HCT116 (cell line): Measurements from ENCODE around the gene GSN. TPM values are rescaled to one million over a fixed set of nuclear protein-coding genes. Genes with fewer than 3 reads are reported as not detected.

Source experiments
- ATAC-seq: fragments of 200-7000 bp; cut with Tn5 transposase; 2 replicates; pipeline ENCODE4 v1.9.1; 2020; ENCODE audit warnings: mild to moderate bottlenecking, moderate library complexity
- BruUV-seq: library from RNA; stranded (reverse); fragments of 400-500 nt; replicated peaks from 2 replicates; lab custom pipeline; 2021; lab: Mats Ljungman, UMichigan
- CTCF ChIA-PET: fragments of 300-600 bp; sonication (Branson Sonifier 250); formaldehyde crosslinking; loops from one replicate; lab custom pipeline; 2021; ENCODE audit warnings: antibody characterized with exemption; lab: Charles Lee
- POLR2A ChIA-PET: fragments of 300-600, 350-600 bp; sonication (Branson Sonifier 250); formaldehyde crosslinking; loops from one replicate; lab custom pipeline; 2021; ENCODE audit warnings: antibody characterized with exemption; lab: Charles Lee
- RAD21 ChIA-PET, 2 experiments: fragments of 300-600 bp; sonication (Branson Sonifier 250); formaldehyde crosslinking; loops; one replicate each; lab custom pipeline; 2023; ENCODE audit warnings: low total read pairs in 2 of 2; ENCODE audit not compliant: uncharacterized antibody in 2 of 2, unreplicated experiment in 2 of 2, low non-redundant PET in 1 of 2; lab: Charles Lee
- DNase-seq: peaks from one replicate; pipeline ENCODE4 v3.0.0-alpha.2; 2010; ENCODE audit warnings: low read depth, low spot score
- H2AFZ ChIP-seq: fragments of 200-600 bp; shearing (Covaris generic), sonication (generic); 2 replicates; pipeline ENCODE4 v1.6.1; 2017; ENCODE audit warnings: low read depth, mixed run types, mixed read lengths, antibody characterized with exemption, low read length; ENCODE audit not compliant: poor library complexity, severe bottlenecking
- H3K27ac ChIP-seq: 2 replicates; pipeline ENCODE4 v1.5.1; 2012; ENCODE audit warnings: low read depth, low read length
- H3K27me3 ChIP-seq: fragments of 200-600 bp; sonication (generic); 2 replicates; pipeline ENCODE4 v1.6.1; 2016; ENCODE audit warnings: mixed run types, low read length, mixed read lengths; ENCODE audit not compliant: insufficient read depth
- H3K36me3 ChIP-seq, 2 experiments: fragments of 200-500 bp in 1 of 2; fragments of 200-600 bp in 1 of 2; sonication (Bioruptor generic) in 1 of 2; sonication (generic) in 1 of 2; 2 replicates each; pipeline versions ENCODE4 v1.5.1 to v1.6.1; 2014 to 2016; ENCODE audit warnings: low read length in 2 of 2, inconsistent platforms in 1 of 2, mixed read lengths in 1 of 2, mixed run types in 1 of 2; ENCODE audit not compliant: insufficient read depth in 2 of 2, control insufficient read depth in 1 of 2
- H3K4me1 ChIP-seq, 2 experiments: fragments of 200-600 bp in 1 of 2; sonication (generic) in 1 of 2; 2 replicates each; pipeline versions ENCODE4 v1.5.1 to v1.6.1; 2012 to 2017; ENCODE audit warnings: low read length in 2 of 2, inconsistent platforms in 1 of 2, mild to moderate bottlenecking in 1 of 2, mixed read lengths in 1 of 2, mixed run types in 1 of 2, moderate library complexity in 1 of 2; ENCODE audit not compliant: insufficient read depth in 2 of 2, control insufficient read depth in 1 of 2
- H3K4me2 ChIP-seq: fragments of 200-600 bp; sonication (generic); 2 replicates; pipeline ENCODE4 v1.6.1; 2017; ENCODE audit warnings: mixed run types, low read length, mixed read lengths
- H3K4me3 ChIP-seq, 2 experiments: fragments of 200-600 bp in 1 of 2; sonication (generic) in 1 of 2; replicated peaks in 1 of 2; 2 replicates each; pipeline ENCODE4 v1.5.1; 2011 to 2016; ENCODE audit warnings: low read length in 2 of 2, control low read depth in 1 of 2, low read depth in 1 of 2, mild to moderate bottlenecking in 1 of 2, mixed read lengths in 1 of 2, mixed run types in 1 of 2
- H3K79me2 ChIP-seq: fragments of 200-600 bp; sonication (generic); 2 replicates; pipeline ENCODE4 v1.6.1; 2017; ENCODE audit warnings: mild to moderate bottlenecking, mixed run types, low read length, moderate library complexity, mixed read lengths; ENCODE audit not compliant: insufficient read depth
- H3K9ac ChIP-seq: fragments of 200-600 bp; sonication (generic); 2 replicates; pipeline ENCODE4 v1.6.1; 2016; ENCODE audit warnings: low read length, mixed read lengths
- H3K9me2 ChIP-seq: fragments of 200-600 bp; sonication (generic), shearing (Covaris generic); 2 replicates; pipeline ENCODE4 v1.6.1; 2017; ENCODE audit warnings: mixed run types, mild to moderate bottlenecking, moderate library complexity; ENCODE audit not compliant: insufficient read depth
- H3K9me3 ChIP-seq, 2 experiments: fragments of 200-500 bp in 1 of 2; fragments of 200-600 bp in 1 of 2; sonication (Bioruptor generic) in 1 of 2; sonication (generic) in 1 of 2; 2 replicates each; pipeline ENCODE4 v1.6.1; 2014 to 2017; ENCODE audit warnings: low read length in 2 of 2, mixed read lengths in 2 of 2, inconsistent platforms in 1 of 2, low read depth in 1 of 2, mild to moderate bottlenecking in 1 of 2, mixed run types in 1 of 2, moderate library complexity in 1 of 2; ENCODE audit not compliant: control insufficient read depth in 1 of 2, insufficient read depth in 1 of 2
- H4K20me1 ChIP-seq: fragments of 200-600 bp; sonication (generic), shearing (Covaris generic); 2 replicates; pipeline ENCODE4 v1.6.1; 2017; ENCODE audit warnings: mixed run types, mild to moderate bottlenecking, moderate library complexity; ENCODE audit not compliant: insufficient read depth
- CBX3 ChIP-seq: IDR thresholded peaks from 2 replicates; pipeline ENCODE4 v1.6.1; 2012; ENCODE audit warnings: low read depth
- CEBPB ChIP-seq: IDR thresholded peaks from 2 replicates; pipeline ENCODE4 v1.6.1; 2012; ENCODE audit warnings: low read depth
- EGR1 ChIP-seq: IDR thresholded peaks from 2 replicates; pipeline ENCODE4 v1.6.1; 2012; ENCODE audit warnings: low read depth
- ELF1 ChIP-seq: IDR thresholded peaks from 2 replicates; pipeline ENCODE4 v1.6.1; 2012; ENCODE audit warnings: low read depth, borderline replicate concordance
- EZH2 ChIP-seq: fragments of 200-600 bp; sonication (generic); IDR thresholded peaks from 2 replicates; pipeline ENCODE4 v1.6.1; 2017; ENCODE audit warnings: antibody characterized with exemption, mixed run types
- EZH2phosphoT487 ChIP-seq: fragments of 200-600 bp; IDR thresholded peaks from 2 replicates; pipeline ENCODE4 v1.6.1; 2018; ENCODE audit warnings: antibody characterized with exemption, borderline replicate concordance
- JUND ChIP-seq: IDR thresholded peaks from 2 replicates; pipeline ENCODE4 v1.6.1; 2012
- RAD21 ChIP-seq: IDR thresholded peaks from 2 replicates; pipeline ENCODE4 v1.6.1; 2012; ENCODE audit warnings: low read depth, mild to moderate bottlenecking
- SP1 ChIP-seq: IDR thresholded peaks from 2 replicates; pipeline ENCODE4 v1.6.1; 2012; ENCODE audit warnings: low read depth
- SRF ChIP-seq: IDR thresholded peaks from 2 replicates; pipeline ENCODE4 v1.6.1; 2012; ENCODE audit warnings: low read depth
- ZNF274 ChIP-seq: fragments of 200-500 bp; sonication (Bioruptor generic); IDR thresholded peaks from 2 replicates; pipeline ENCODE4 v1.6.1; 2014; ENCODE audit warnings: mild to moderate bottlenecking, low read depth, low read length, inconsistent platforms
- intact Hi-C: fragments of 100-400 bp; cut with micrococcal nuclease; formaldehyde crosslinking; loops from 2 replicates; pipeline ENCODE4 v1.10.0; 2022
- total RNA-seq: library from RNA; stranded (reverse); gene quantifications from one replicate; pipeline ENCODE4 v1.2.1, GENCODE V29; 2021; ENCODE audit not compliant: unreplicated experiment
- TF ChIP-seq, protein P1 (sequence below): IDR thresholded peaks from 2 replicates; pipeline ENCODE4 v1.6.1; 2012; ENCODE audit warnings: low read depth
- TF ChIP-seq, protein P2 (sequence below): IDR thresholded peaks from 2 replicates; pipeline ENCODE4 v1.6.1; 2012
- TF ChIP-seq, protein P3 (sequence below), 3 experiments: fragments of 200-600 bp in 1 of 3; sonication (generic) in 1 of 3; IDR thresholded peaks in 2 of 3; conservative IDR thresholded peaks in 1 of 3; 2 replicates each; pipeline ENCODE4 v1.5.1; 2012 to 2017; ENCODE audit warnings: low read depth in 2 of 3, low read length in 2 of 3, antibody characterized with exemption in 1 of 3, borderline replicate concordance in 1 of 3, control low read depth in 1 of 3, mild to moderate bottlenecking in 1 of 3, mixed read lengths in 1 of 3, mixed run types in 1 of 3, moderate library complexity in 1 of 3; ENCODE audit not compliant: insufficient read depth in 1 of 3
- TF ChIP-seq, protein P4 (sequence below): IDR thresholded peaks from 2 replicates; pipeline ENCODE4 v1.6.1; 2012

GSN gene
- total RNA-seq, 1 experiment from 2014 or later = 71.3 TPM

DNA sequence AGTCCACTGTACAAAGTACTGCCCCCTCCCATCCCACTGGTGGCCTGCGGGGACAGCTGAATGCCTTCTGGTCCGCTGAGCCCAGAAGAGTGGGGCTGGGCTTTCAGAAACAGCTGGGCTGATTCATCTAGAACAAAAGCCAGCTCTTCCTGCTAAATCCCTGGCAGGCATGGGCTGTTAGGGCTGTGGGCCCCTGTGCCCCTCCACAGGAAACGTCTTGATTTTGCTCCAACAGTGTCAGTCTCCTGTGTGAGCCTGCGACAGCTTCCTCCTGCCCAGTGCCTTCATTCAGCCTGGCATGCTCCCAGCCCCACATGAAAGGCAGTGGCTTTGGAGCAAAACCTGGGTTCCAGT lies 6.9 kb upstream of the GSN start:
- no peak overlapping the region for H3K9ac ChIP-seq
- no peak overlapping the region for H3K4me2 ChIP-seq
- H3K27ac ChIP-seq = no peak overlapping the region
- ATAC-seq (peak; percentile 36; the same call in 1 of the 2 replicates), DNase-seq (no peak)
- no peaks in the 10 kb centered on the region for H3K4me1 ChIP-seq
- H3K4me3 ChIP-seq = no peak overlapping the region
- H3K36me3 ChIP-seq = no peaks in the 10 kb centered on the region
- no peaks in the 10 kb centered on the region for H3K9me2 ChIP-seq
- CTCF ChIA-PET = interaction anchor here (2.0 kb wide), 1 partner anchor 17 kb away, joined by 4 read pairs; no protein-coding TSS in a partner anchor
- intact Hi-C loops = no loop called here
- POLR2A ChIA-PET = no interaction called here
- no peaks in the 10 kb centered on the region for H3K27me3 ChIP-seq
- TF ChIP-seq SRF = no peak
- no peak for TF ChIP-seq SP1
- TF ChIP-seq JUND = no peak
- TF ChIP-seq, protein P1, sequence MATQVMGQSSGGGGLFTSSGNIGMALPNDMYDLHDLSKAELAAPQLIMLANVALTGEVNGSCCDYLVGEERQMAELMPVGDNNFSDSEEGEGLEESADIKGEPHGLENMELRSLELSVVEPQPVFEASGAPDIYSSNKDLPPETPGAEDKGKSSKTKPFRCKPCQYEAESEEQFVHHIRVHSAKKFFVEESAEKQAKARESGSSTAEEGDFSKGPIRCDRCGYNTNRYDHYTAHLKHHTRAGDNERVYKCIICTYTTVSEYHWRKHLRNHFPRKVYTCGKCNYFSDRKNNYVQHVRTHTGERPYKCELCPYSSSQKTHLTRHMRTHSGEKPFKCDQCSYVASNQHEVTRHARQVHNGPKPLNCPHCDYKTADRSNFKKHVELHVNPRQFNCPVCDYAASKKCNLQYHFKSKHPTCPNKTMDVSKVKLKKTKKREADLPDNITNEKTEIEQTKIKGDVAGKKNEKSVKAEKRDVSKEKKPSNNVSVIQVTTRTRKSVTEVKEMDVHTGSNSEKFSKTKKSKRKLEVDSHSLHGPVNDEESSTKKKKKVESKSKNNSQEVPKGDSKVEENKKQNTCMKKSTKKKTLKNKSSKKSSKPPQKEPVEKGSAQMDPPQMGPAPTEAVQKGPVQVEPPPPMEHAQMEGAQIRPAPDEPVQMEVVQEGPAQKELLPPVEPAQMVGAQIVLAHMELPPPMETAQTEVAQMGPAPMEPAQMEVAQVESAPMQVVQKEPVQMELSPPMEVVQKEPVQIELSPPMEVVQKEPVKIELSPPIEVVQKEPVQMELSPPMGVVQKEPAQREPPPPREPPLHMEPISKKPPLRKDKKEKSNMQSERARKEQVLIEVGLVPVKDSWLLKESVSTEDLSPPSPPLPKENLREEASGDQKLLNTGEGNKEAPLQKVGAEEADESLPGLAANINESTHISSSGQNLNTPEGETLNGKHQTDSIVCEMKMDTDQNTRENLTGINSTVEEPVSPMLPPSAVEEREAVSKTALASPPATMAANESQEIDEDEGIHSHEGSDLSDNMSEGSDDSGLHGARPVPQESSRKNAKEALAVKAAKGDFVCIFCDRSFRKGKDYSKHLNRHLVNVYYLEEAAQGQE = no peak
- TF ChIP-seq ZNF274 = no peak
- no peak for TF ChIP-seq ELF1
- H4K20me1 ChIP-seq = no peaks in the 10 kb centered on the region
- no TSS peak for BruUV-seq
- no peak overlapping the region for H2AFZ ChIP-seq
- H3K9me3 ChIP-seq = no peaks in the 10 kb centered on the region
- RAD21 ChIA-PET = no interaction called here
- no peaks in the 10 kb centered on the region for H3K79me2 ChIP-seq

- no peak overlapping the region for H3K27ac ChIP-seq
- no peak overlapping the region for H3K4me3 ChIP-seq
- no peak overlapping the region for H3K4me2 ChIP-seq
- H3K9me3 ChIP-seq = no peaks in the 10 kb centered on the region
- no peaks in the 10 kb centered on the region for H3K9me2 ChIP-seq
- no peak for TF ChIP-seq CBX3
- TF ChIP-seq EZH2phosphoT487 = no peak
- TF ChIP-seq, protein P2, sequence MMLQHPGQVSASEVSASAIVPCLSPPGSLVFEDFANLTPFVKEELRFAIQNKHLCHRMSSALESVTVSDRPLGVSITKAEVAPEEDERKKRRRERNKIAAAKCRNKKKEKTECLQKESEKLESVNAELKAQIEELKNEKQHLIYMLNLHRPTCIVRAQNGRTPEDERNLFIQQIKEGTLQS = no peak
- TF ChIP-seq RAD21 = no peak
- no peak for TF ChIP-seq EGR1
- TF ChIP-seq, protein P3, sequence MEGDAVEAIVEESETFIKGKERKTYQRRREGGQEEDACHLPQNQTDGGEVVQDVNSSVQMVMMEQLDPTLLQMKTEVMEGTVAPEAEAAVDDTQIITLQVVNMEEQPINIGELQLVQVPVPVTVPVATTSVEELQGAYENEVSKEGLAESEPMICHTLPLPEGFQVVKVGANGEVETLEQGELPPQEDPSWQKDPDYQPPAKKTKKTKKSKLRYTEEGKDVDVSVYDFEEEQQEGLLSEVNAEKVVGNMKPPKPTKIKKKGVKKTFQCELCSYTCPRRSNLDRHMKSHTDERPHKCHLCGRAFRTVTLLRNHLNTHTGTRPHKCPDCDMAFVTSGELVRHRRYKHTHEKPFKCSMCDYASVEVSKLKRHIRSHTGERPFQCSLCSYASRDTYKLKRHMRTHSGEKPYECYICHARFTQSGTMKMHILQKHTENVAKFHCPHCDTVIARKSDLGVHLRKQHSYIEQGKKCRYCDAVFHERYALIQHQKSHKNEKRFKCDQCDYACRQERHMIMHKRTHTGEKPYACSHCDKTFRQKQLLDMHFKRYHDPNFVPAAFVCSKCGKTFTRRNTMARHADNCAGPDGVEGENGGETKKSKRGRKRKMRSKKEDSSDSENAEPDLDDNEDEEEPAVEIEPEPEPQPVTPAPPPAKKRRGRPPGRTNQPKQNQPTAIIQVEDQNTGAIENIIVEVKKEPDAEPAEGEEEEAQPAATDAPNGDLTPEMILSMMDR (IDR thresholded peaks at IDR 0.05 in 2 of 3, conservative IDR thresholded peaks at IDR 0.05 in 1 of 3; ENCODE audit: borderline replicate concordance in 1 of 3, insufficient read depth in 1 of 3, low read depth in 2 of 3, low read length in 2 of 3) = no peak
- TF ChIP-seq EZH2 = no peak
- TF ChIP-seq, protein P4, sequence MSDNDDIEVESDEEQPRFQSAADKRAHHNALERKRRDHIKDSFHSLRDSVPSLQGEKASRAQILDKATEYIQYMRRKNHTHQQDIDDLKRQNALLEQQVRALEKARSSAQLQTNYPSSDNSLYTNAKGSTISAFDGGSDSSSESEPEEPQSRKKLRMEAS = no peak
- TF ChIP-seq CEBPB = no peak
- ChIA-PET POLR2A (no interaction called here), RAD21 (no interaction called here), CTCF (interaction anchor here (2.0 kb wide), 1 partner anchor 17 kb away, joined by 4 read pairs; no protein-coding TSS in a partner anchor)
- no peak for DNase-seq
- H3K36me3 ChIP-seq = no peaks in the 10 kb centered on the region
- no peak overlapping the region for H2AFZ ChIP-seq
- H3K79me2 ChIP-seq = no peaks in the 10 kb centered on the region
- no peak overlapping the region for H3K9ac ChIP-seq
- intact Hi-C loops = no loop called here
- no peaks in the 10 kb centered on the region for H3K27me3 ChIP-seq
- no peaks in the 10 kb centered on the region for H3K4me1 ChIP-seq
- no peaks in the 10 kb centered on the region for H4K20me1 ChIP-seq
- no peak for ATAC-seq
- BruUV-seq = no TSS peak
Observed at GRCh38 chr9:121261755-121262154, 6.2 kb upstream of the GSN start.
